GDM1 (cell line): ENCODE results near the gene ADGRG1.

Experiments
- DNase-seq: peaks from one replicate; lab custom pipeline; 2025; lab: John Stamatoyannopoulos, UW

ADGRG1 gene

DNA sequence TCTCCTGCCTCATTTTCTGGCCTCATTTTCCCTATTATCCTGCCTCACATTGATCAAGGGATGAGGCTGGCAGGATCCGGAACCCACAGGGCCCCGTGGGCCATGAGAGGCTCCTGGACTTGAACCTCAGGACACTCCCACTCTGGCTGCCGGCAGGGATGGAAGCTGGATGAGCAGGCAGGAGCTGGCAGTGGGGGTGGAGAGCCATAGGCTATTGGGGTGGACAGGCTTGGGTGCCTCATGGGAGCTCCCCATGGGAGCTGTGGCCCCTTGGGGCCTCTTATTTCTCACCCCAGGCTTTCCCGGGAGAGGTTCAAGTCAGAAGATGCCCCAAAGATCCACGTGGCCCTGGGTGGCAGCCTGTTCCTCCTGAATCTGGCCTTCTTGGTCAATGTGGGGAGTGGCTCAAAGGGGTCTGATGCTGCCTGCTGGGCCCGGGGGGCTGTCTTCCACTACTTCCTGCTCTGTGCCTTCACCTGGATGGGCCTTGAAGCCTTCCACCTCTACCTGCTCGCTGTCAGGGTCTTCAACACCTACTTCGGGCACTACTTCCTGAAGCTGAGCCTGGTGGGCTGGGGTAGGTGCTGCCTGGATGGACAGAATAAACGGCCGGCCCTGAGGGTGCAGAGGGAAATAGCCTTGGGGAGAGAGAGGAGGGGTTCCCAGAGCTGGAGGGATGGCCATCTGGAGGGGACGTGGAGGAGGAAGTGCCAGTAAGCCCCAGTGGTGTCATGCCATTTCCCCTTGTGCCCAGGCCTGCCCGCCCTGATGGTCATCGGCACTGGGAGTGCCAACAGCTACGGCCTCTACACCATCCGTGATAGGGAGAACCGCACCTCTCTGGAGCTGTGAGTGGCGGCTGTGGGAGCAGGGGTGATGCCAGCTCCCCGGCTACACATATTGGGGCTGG, 55.5 kb downstream of the ADGRG1 start:
- DNase-seq, result no peak

DNA sequence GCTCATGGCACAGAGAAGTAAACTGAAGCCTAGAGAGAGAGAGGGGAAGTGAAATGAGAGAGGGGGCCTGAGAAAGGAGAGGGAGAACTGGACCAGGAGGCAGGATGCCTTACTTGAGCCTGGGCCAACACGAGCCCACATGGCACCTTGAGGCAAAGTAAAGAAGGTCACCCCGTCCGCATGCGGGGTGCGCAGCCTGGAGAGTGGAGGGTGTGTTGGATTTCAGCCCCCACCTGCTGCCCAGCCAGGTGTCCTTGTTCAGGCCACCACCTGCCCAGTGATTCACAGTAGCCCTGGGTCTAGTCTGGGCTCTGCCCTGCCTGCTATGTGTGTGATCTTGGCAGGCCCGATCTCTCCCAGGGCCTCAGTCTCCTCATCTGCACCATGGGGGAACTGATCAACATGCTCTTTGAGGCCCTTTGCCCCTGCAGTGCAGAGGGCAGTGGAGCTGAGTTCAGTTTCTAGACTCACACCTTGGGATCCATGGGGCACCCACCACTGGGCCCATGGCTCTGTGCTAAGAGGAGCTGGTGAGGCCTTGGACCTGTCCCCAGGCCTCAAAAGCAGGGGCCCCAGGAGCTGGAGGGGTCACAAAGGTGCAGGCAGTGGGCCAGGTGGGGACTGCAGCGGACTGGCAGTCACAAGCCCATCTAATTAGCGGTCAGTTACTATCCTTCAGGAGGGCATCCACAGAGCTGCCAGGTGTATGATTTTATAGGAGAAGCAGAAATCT, 56.4 kb downstream of the ADGRG1 start:
- DNase-seq, result no peak

DNA sequence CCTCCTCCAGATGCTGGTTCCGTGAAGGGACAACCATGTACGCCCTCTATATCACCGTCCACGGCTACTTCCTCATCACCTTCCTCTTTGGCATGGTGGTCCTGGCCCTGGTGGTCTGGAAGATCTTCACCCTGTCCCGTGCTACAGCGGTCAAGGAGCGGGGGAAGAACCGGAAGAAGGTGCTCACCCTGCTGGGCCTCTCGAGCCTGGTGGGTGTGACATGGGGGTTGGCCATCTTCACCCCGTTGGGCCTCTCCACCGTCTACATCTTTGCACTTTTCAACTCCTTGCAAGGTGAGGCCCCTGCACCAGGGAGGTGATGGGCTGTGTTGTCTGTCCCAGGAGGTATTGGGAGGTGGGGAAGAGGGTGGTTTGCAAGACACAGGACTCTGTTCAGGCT, 57.2 kb downstream of the ADGRG1 start:
- no peak for DNase-seq

DNA sequence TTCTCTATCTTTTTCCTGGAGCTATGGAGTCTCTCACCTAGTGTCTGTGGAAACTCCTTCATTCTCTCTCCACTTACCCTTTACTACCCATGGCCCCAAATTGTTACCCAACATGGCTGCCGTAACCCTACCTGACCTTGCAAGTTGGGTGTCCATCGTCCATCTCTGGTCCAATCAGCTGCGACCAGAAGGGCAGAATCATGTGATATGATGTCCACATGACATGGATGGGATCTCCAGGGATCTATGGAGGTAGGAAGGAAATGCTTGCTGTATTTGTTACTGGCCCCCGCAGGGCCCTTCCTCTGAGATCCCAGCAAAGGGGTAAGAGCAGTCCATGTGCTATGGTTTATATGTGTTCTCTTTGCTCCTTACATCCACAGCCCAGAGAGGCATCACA, 58.1 kb downstream of the ADGRG1 start:
- no peak for DNase-seq

DNA sequence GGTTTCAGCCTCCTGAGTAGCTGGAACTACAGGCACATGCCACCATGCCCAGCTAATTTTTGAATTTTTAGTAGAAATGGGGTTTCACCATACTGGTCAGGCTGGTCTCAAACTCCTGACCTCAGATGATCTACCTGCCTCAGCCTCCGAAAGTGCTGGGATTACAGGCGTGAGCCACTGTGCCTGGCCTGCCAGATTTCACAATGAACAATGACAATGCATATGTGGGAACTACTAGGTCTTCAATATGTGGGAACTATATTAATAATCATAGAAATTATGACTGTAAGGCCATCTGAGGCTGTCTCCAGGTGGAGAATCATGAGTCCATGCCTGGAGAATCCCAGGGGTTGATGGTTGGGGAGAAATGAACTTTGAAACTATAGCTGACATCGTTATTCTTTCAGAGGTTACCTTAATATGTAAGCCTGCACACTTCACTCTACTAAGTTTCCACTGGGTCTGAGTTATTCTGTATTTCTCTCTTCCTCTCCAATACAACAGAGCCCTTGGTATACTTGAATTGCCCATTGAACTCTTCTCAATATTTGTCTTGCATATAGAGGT, 59.0 kb downstream of the ADGRG1 start:
- DNase-seq, result no peak

DNA sequence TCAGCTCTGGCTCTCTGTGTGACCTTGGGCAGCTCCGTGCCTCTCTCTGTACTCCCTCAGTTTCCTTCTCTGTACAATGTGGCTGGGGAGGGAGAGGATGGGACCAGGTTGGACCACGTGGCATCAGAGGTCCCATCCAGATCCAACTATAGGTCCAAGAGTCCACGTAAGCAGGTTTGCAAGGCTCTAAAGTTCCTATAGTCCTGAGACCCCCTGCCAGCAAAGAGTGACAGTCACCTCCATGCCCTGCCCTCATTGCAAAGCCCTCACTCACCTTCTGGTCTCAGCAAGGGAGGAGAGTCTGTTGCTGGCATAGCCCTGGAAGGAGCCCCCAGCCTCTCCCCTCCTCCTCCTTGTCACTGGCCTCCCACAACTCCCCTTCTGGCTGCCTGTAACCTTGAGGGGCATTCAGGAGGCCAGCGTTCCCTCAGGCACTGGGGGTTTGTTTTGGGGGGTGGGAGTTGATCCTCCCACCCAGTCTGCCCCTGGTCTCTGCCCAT, 60.1 kb downstream of the ADGRG1 start:
- DNase-seq, result no peak

DNA sequence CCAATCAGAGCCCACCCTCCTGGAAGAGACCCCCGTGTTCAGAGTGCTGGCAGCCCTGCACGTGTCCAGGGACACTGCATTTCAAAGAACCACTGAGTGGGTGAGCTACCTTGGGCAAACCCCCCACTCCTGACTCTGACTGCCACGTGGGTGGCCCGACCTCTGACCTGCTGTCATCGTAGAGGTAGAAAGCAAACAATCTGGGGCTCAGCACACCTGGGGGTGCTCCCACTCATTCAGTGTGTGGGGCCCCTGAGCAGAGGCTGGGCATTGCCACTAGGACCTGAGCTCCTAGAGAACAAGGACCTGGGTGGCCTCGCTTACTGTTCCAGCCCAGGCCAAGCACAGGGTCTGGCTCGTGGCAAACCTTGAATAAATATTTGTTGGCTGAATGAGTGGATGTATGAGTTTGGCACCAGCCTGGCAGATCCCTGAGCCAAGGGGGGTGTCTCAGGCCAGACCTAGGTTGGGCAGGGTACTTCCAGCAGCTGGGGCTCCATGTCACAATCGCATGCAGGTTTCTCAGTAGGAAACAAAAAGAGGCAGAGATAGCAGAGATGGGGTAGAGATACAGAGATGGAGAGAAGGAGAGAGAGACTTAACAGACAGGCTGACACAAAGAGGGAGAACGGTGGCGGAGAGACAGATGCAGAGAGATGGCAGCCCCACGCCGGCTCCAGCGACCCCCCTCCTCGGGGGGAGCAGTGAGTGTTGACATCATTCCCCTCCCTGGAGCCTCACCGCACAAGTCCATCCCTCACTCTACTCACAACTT, 60.7 kb downstream of the ADGRG1 start:
- no peak for DNase-seq

DNA sequence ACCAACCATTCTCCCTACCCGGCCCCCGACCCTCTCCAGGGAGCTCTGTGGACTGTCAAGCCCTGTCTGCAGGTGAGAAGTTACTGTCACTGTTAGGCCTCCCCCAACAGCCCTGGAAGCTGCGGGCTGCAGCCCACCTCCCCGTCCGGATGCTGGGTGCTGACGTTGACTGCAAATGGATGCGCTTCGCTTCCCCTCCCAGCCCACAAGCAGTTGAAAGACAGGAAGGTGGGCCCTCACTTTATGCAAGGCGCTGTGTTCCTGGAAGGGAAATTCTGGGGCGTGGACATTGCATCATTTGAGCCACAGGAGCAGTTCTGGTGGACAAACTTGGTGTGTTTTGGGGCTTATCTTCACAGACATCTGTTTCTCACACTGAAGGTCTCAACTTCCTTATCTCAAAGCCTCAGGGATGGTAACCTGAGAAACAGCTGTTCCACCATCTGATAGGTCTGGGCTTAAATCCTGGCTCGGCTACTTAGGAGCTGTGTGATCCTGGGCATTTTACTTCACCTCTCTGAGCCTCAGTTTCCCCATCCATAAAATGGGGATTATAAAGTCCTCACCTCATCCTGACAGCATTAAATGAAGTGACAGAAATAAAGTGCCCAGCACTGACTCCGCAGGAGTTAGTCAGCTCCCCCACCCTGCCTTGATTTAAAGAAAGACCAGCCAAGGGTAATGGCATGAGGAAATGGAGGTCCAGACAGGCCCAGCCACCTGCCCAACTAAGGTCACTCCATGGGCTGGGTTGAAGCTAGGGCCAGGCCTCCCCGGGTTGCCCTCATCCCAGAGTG, 61.5 kb downstream of the ADGRG1 start:
- peak; percentile 94 for DNase-seq

DNA sequence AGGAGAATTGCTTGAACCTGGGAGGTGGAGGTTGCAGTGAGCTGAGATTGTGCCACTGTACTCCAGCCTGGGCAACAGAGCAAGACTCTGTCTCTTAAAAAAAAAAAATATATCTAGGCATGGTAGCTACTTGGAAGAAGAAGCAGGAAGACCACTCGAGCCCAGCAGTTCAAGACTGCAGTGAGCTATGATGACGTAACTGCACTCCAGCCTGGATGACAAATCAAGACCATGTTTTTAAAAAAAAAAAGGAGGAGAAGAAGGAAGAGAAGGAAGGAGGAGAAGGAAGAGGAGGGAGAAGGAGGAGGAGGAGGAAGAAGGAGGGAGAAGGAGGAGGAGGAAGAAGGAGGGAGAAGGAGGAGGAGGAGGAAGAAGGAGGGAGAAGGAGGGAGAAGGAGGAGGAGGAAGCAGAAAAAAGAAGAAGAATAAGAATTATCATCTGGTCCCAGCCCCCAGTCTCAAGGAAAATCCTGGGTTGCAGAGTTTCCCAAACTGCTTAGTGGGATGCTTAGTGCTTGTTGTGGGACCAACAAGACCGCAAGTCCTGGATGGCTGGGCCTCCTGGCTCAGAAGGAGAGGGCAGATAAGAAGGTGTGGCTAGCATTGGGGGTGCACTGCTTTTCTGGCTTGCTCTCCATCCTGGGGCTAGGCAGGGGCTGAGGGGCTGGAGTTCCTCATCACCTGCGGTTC, 62.5 kb downstream of the ADGRG1 start:
- peak; percentile 44 for DNase-seq

DNA sequence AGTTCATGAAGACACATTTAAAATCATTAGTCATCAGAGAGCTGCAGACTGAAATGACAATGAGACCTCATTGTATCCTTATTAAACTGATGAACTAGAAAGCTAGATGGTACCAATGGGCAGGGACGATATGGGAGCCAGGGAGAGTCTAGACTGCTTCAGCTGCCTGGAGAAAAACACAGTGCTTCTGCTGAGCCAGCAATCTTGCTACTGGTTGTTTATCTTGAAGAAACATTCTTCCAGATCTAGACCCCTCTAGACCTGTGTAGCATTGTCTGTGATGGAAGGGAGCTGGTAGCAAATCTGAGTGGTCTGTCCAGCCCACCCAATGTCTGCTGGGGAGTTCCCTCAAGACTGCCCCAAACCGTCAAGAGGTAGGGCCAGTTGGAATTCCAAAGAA, 64.2 kb downstream of the ADGRG1 start:
- DNase-seq, result no peak

DNA sequence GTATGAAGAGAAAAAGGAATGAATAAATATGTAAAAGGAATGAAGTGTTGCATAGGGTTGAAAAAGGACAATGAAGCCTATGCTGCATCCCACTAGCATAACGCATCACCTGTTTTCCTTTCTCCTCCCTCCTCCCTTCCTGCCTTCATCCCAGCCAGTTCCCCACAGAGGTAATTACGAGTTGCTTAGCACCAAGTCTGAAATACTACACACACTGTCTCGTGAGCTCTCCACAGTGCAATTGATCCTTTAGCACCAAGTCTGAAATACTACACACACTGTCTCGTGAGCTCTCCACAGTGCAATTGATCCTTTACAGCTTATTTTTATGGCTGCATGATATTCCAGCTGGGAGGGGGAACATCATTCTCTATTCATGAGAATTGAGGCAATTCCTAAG, 65.1 kb downstream of the ADGRG1 start:
- no peak for DNase-seq

DNA sequence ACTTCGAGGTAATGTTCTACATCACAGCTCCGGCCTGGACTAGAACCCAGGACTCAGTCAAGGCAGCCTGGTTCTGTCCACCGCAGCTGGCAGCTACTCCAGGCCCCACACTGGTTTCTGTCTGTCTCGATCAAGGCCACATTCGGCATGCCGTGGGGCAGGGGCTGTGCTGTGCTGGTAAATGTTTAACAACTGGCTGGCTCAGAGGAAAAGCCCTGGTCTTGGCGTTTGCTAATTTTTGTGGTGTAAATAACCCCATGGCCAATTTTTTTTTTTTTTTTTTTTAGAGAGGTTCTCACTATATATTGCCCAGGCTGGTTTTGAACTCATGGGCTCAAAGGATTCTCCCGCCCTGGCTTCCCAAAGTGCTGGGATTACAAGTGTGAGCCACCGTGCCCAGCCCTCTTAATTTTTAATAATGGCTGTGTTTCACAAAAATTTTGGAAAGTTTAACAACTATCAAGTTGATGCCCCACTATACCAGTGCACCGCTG, 65.8 kb downstream of the ADGRG1 start:
- DNase-seq, result no peak

DNA sequence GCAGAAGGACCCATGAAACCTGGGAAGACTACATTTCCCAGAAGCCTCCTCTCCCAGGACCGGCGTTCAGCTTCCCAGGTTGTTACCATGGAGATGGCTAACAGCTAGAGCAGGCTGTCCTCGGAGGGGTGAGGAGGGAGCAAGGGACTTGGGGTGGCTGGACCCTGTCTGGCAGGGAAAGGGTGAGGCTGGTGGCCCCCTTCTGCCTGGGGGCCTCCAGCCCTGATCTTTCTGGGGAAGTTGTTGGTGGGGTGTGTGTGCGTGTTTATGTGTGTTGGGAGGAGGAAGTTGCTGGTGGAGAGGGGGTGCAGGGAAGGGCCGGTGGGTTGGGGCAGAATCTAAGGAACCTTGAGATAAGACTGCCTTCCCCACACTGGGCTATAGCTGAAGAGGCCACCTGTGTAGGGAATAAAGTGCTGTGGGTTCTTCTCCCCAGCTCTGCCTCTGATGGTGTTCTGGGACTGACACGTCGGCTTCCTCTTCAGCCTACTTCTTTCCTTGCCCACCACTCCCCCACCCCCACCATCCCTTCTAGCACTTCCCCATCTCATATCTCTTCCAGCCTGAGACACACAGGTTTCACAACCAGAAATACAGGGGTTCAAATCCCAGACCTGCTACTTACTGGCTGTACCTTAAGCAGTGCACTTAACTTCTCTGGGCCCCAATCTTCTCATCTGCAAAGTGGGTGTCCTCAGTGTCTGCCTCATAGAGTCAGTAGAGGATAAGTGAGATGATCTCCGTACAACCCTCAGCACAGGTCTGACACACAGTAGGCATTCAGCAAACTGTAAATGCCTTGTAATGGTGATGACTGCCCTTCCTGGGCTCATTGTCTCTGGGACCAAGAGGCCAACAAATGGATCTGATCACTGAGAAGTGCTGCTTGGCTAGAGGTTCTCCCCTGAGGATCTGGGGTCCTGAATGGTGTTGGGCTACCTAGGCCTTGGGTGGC, 66.6 kb downstream of the ADGRG1 start, which contains the start of gene DRC7:
DRC7 (plus strand) TSS at position 82 of the 955 bp plus-strand sequence. CDS start 3,144 bp downstream, outside the sequence.
- peak; percentile 79 for DNase-seq

DNA sequence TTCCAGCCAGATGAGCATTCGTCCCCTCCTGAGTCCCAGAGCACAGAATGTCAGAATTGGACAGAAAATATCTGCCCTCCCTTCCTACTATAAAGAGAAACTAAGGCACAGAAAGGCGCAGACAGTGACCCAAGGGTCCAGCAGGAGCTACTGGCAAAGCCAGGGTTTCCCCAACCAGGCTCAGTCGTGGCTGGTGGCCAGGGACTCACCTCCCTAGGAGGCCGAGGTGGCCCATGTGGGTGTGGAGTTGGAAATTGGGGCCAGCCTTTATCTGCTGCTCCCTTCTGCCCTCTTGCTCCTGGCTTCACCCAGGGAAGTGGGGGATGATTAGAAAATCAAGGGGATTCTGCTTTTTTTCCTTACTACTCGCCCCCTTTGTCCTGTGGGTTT, 67.2 kb downstream of the ADGRG1 start:
- DNase-seq, result no peak

DNA sequence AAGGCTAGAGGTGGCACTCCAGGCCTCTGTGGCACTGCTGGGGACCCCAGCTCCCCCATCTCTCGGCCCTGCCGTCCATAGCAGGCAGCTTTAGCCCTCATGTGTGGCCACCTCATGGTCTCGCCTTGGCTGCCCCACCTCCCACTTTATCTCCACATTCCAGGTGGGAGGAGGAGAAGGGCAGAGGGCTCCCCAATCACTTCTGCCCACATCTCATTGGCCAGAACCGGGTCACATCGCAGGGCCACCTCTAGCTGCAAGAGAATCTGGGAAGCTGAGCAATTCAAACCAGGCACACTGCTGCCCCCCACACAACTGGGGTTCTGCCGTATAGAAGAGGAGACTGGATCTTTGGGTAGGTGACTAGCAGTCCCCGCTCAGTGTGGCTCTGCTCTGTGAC, 67.8 kb downstream of the ADGRG1 start:
- DNase-seq, result no peak

DNA sequence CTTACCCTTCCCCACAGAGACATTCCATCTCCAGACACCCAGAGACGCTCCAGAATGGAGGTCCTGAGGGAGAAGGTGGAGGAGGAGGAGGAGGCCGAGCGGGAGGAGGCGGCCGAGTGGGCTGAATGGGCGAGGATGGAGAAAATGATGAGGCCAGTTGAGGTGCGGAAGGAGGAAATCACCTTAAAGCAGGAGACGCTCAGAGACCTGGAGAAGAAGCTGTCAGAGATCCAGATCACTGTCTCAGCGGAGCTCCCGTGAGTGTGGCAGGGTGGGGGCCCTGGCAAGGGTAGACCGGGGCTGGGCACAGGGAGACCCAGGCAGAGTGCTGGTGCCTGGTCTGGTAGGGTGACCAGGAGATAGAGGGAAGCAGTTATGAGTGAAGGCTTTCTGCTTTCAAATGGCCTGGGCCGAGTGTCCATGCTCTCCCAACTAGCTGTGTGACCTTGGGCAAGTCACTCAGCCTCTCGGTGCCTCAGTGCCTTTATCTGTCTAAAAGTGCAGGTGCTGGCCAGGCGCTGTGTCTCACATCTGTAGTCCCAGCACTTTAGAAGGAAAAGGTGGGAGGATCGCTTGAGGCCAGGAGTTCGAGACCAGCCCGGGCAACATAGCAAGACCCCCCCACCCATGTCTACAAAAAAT, 69.6 kb downstream of the ADGRG1 start:
- DNase-seq, result no peak

DNA sequence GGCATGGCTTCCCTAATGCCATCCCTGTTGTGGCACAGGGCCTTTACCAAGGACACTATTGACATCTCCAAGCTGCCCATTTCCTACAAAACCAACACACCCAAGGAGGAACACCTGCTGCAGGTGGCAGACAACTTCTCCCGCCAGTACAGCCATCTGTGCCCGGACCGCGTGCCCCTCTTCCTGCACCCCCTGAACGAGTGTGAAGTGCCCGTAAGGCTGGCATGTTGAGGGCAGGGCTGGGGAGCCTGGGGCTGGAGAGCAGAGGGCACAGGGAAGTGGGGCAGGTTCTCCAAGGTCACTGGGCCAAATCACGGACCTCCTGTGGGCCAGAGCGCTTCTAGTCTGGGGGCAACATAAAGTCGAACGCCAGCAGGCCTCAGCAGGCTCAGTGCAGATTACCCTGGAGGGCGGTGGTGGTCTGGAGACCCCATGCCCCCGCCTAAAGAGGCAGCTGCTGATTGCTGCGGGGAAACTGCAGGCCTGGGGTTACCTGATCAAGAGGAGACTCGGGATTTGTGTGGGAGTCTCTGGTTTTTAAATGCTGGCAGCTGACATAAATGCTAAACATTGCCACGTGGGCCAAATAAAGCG, 70.5 kb downstream of the ADGRG1 start:
- no peak for DNase-seq

DNA sequence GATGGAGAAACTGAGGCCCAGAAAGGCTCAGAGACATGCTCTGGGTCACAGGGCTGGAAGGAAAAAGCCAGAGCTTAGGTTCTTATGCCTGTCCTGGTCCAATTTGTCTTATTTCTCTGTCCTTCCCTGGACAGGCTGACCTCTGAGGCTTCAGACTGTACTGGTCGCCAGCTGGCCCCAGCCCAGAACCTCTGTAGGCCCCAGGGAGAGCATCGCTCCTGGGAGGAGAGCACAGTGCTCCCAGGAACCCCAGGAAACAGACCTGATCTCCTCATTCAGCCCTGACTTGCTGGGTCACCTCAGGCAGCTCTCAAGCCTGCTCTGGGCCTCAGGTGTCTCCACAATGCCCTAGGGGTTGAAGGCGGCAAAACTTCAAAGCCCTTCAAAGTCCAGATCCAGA, 71.1 kb downstream of the ADGRG1 start:
- DNase-seq, result no peak
